HG03439 (cell line): ENCODE results near the gene ZNF211.

ENCODE experiments used
- ATAC-seq: cut with Tn5 transposase; IDR thresholded peaks from one replicate; pipeline ENCODE4 v1.9.1; 2021; ENCODE audit warnings: mild to moderate bottlenecking, moderate library complexity; ENCODE audit not compliant: unreplicated experiment

ZNF211 gene

GRCh38 chr19:57632987-57633831 is at the start of gene ZNF211:
Gene ZNF211, plus strand, starts transcription at chr19:57633168. Its CDS starts 179 bp downstream, at chr19:57633347.
- ATAC-seq: peak; percentile 92

GRCh38 chr19:57583521-57584416 is 49.2 kb upstream of the ZNF211 start, which contains the start of gene ZIK1:
Gene ZIK1, plus strand, starts transcription at chr19:57584145. Its CDS starts 212 bp downstream, at chr19:57584357.
- ATAC-seq: no peak

DNA sequence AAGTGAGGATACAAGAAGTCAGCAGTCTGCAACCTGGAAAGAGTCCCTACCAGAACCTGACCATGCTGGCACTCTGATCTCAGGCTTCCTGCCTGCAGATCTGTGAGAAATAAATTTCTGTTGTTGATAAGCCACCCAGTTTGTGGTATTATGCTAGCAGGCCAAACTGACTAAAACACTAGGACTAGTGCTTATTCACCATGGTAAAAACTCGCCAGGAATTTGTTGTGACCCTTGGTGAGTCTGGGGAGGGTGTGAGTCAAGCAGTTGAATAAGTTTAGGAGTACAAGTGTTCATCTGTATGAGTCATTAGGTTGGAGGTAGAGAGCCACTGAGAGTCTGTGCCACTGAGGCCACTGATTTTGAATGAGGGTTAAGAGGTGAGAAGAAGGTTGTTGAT is 45.4 kb upstream of the ZNF211 start:
- no peak for ATAC-seq

DNA sequence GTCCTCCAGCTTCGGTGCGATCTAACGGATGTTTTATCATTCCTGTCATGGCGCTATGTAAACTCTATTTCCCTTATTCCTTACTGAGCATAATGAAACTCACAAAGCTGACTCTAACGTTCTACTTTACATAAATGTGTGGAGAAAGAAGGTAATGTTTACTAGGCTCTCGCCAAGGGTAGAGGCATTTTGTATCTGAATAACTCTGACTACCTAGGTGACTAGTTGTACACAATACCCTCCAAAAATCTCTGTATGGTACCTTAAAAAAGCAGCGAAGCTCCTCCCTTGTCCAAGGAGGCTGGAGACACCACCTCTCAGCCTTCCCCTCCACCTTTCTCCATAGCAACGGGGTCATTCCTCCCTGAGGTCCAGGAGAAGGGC is 33.6 kb upstream of the ZNF211 start:
- ATAC-seq: peak; percentile 8

GRCh38 chr19:57599761-57600383 is 33.1 kb upstream of the ZNF211 start, which contains the start of gene ZNF530:
Gene ZNF530, plus strand, starts transcription at chr19:57599885. Its CDS starts 4,461 bp downstream, at chr19:57604346.
- peak; percentile 90 for ATAC-seq

- ATAC-seq: no peak
Observed at GRCh38 chr19:57606931-57607330, 26.0 kb upstream of the ZNF211 start.

DNA sequence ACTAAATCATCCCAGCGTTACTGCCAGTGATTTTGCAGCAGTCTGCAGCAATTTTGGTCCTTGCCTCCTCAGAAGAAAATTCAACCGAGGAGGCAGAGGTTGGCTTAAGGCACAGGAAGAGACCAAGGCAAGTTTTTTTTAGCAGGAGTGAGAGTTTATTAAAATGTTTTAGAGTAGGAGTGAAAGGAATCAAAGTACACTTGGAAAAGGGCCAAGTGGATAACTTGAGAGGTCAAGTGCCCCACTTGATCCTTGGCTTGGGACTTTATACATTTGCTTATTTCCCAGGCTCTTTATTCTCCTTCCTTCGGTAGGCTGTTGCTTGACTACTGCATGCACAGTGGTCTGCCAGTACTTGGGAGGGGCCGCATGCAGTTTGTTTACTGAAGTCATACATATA is 21.9 kb upstream of the ZNF211 start:
- ATAC-seq: no peak

DNA sequence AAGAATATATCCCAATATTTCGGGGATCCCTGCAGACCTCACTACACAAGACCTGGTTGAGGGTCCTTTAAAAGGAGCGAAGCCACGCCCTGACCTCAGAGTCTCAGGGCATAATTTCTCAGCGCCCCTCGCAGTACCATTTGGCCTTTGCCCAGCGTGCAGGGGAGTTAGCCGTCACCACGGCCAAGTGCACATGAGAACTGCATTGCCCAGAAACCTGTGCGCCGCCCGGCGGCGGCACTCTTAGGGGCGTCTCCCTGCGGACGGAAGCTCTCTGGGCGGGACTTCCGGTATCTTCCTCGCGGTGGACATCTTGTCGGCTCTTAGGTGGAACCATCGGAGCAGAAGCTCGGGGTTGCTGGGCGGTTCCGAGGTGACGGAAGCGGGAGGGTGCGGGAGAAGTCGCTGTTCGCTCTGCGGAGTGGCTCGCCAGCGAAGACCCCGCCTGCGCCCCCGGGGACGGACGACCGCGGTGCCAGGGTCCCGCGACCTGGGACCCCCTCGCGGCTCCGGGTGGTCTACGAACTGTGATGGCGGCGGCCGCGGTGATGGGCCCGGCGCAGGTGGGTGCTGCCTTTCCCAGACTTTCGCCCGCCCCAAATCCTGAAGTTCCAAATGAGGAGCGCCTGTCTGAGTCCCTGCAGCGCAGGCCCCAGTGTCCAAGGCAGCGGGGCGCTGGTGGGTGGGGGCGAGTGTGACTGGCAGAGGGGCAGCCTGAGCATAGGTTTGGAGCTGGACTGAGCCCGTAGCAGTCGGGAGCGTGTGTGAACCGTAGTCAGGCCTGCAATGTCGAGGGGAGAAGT is 18.8 kb upstream of the ZNF211 start, which contains the start of gene ZNF134:
Gene ZNF134 (plus strand): TSS at position 302 of the 803 bp plus-strand sequence. CDS start 5,227 bp downstream, outside the sequence.
- ATAC-seq: peak; percentile 93

GRCh38 chr19:57615346-57615745 is 17.6 kb upstream of the ZNF211 start:
- ATAC-seq: no peak

DNA sequence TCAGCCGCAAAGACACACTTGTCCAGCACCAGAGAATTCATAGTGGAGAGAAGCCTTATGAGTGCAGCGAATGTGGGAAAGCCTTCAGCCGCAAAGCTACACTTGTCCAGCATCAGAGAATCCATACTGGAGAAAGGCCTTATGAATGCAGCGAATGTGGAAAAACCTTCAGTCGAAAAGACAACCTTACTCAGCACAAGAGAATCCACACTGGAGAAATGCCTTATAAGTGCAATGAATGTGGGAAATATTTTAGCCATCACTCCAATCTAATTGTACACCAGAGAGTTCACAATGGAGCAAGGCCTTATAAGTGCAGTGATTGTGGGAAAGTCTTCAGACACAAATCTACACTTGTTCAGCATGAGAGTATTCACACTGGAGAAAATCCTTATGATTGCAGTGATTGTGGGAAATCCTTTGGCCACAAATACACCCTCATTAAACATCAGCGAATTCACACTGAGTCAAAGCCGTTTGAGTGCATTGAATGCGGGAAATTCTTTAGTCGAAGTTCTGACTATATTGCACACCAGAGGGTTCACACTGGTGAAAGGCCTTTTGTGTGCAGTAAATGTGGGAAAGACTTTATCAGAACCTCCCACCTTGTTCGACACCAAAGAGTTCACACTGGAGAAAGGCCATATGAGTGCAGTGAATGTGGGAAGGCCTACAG is 12.2 kb upstream of the ZNF211 start:
- ATAC-seq: no peak

DNA sequence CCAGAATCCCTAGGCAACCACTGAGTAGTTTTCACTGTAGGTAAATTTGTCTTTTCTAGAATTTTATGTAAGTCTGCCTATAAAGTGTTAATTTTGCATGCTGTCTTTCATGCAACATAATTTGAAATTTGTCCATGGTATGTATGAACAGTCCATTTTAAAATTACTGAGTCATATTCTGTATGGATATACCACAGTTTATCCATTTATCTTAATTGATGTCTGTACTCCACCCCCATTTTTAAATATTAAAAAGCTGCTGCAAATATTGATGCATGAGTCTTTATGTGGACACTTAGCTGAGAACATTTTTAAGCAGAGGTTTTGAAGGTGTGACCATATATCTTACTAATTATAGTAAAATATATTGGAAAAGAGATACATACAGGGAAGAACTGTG is 9.9 kb upstream of the ZNF211 start:
- no peak for ATAC-seq

DNA sequence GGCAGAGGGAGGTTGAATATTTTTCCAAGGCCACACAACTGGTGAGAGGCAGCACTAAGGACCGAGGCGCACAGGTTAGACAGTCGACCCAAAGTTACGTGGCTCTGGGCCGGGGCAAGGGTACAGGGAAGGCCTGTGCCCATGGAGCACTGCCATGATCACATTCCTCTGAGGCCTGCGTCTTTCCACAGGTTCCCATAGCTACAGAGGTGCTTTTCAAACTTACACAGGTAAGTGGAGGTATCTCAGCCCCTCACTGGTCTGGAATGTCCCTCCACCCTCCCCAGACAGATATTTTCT is 814 bp downstream of the ZNF211 start:
- no peak for ATAC-seq

GRCh38 chr19:57637379-57637778 is 4.4 kb downstream of the ZNF211 start:
- no peak for ATAC-seq

GRCh38 chr19:57641715-57642234 is 8.8 kb downstream of the ZNF211 start:
- ATAC-seq: no peak

- ATAC-seq: no peak
Observed at GRCh38 chr19:57642396-57643046, 9.6 kb downstream of the ZNF211 start.

GRCh38 chr19:57643734-57644133 is 10.8 kb downstream of the ZNF211 start:
- no peak for ATAC-seq

DNA sequence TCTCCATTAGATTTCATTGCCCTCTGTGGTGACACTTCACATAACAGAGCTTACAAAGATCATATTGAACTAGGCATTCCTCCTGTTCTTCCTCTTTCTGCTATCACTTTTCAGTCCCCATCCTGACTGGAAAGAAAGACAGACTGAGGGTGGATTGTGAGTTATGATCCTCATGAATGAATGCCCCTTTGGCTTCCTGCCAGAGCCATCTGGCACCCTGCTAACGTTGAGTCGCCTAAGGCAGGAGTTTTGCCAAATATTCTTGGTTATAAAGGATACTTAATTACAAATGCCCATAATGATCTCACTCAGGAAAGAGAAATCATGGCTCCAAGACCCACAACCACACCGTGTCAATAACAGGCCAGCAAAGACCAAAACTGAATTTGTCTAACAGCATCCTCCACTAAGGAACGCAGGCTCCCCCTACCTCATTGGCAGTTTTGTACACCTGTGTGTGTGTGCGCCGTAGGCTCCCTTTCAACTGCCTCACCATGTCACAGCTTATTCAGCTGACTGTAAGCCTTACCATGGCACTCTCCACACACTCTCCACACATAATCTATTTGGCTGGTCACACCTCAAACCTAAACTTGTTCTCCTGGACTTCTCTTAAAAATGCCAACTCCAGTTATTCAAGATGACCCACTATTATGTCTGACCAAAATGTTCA is 15.5 kb downstream of the ZNF211 start:
- ATAC-seq: no peak

DNA sequence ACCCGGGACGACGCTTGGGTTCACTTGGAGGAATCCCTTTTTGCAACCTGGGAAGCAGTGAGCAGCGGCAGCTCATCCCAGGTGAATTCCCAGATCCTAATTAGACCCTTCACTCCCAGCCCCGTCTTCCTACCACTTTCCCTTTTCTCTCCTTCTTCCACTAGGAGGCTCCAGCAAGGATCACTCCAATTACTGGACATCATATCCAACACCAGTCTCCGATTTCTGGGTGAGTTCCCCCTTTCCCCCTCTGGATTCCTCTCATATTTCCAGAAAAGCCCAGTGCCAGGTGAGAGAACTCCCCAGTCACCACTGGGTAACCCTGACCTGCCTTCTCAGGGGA is 18.7 kb downstream of the ZNF211 start:
- ATAC-seq: no peak

- ATAC-seq: no peak
Observed at GRCh38 chr19:57653689-57654088, 20.7 kb downstream of the ZNF211 start.
